DMS79 (cell line): ENCODE data around the gene SHMT2.

Source experiments
- DNase-seq: peaks from one replicate; lab custom pipeline; 2025; lab: John Stamatoyannopoulos, UW

Gene SHMT2

GRCh38 chr12:57227315-57228115, 2.0 kb upstream of the SHMT2 start:
- DNase-seq, result no peak

- no peak for DNase-seq
Observed at GRCh38 chr12:57229046-57229633, 371 bp upstream of the SHMT2 start.

GRCh38 chr12:57230381-57231155, 1.1 kb downstream of the SHMT2 start:
- no peak for DNase-seq

DNA sequence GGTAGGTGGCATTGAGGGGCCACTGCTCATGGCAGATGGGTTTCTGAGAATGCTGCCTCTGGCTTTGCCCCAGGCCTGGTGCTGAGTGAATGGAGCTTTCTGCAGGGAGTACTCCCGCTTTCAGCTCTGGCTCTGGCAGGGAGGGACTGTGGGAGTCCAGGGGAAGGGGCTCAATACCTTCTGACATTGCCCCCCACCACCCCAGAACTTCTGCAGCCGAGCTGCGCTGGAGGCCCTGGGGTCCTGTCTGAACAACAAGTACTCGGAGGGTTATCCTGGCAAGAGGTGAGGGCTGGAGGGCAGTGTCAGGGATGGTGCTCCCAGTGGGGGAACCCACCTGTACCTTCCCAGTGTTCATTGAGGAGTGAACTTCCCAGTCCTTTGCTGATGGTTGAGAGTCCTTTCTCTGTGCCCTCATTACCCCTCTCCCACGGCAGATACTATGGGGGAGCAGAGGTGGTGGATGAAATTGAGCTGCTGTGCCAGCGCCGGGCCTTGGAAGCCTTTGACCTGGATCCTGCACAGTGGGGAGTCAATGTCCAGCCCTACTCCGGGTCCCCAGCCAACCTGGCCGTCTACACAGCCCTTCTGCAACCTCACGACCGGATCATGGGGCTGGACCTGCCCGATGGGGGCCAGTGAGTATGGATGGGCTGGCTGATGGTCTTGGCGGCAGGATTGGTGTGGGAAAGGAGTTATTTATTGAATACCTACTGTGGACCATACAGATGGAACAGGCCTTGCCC, 1.9 kb downstream of the SHMT2 start:
- no peak for DNase-seq

DNA sequence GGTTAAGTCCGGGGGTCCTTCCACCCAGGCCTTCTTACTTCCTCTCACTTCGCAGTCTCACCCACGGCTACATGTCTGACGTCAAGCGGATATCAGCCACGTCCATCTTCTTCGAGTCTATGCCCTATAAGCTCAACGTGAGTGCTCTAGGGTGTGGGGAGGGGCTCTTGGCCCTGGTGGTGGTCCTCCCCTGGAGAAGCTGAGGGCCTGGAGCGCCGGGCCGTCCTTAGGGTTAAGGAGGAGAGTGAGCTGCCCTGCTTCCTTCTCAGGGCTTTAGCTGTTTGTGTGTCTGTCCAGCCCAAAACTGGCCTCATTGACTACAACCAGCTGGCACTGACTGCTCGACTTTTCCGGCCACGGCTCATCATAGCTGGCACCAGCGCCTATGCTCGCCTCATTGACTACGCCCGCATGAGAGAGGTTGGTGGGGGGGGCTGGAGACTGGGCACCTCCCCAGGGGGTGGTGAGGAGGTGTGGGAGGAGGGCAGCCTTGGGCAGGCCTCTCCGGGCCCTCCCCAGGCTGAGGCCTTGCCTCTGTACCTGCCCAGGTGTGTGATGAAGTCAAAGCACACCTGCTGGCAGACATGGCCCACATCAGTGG, 2.7 kb downstream of the SHMT2 start:
- no peak for DNase-seq

GRCh38 chr12:57233357-57234232, 4.1 kb downstream of the SHMT2 start:
- DNase-seq, result no peak

DNA sequence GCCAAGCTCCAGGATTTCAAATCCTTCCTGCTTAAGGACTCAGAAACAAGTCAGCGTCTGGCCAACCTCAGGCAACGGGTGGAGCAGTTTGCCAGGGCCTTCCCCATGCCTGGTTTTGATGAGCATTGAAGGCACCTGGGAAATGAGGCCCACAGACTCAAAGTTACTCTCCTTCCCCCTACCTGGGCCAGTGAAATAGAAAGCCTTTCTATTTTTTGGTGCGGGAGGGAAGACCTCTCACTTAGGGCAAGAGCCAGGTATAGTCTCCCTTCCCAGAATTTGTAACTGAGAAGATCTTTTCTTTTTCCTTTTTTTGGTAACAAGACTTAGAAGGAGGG, 4.7 kb downstream of the SHMT2 start:
- no peak for DNase-seq

- DNase-seq, result no peak
Observed at GRCh38 chr12:57234571-57235016, 5.1 kb downstream of the SHMT2 start.

- DNase-seq, result no peak
Observed at GRCh38 chr12:57235017-57235727, 5.7 kb downstream of the SHMT2 start.

GRCh38 chr12:57235728-57236131, 6.2 kb downstream of the SHMT2 start:
- DNase-seq, result no peak

DNA sequence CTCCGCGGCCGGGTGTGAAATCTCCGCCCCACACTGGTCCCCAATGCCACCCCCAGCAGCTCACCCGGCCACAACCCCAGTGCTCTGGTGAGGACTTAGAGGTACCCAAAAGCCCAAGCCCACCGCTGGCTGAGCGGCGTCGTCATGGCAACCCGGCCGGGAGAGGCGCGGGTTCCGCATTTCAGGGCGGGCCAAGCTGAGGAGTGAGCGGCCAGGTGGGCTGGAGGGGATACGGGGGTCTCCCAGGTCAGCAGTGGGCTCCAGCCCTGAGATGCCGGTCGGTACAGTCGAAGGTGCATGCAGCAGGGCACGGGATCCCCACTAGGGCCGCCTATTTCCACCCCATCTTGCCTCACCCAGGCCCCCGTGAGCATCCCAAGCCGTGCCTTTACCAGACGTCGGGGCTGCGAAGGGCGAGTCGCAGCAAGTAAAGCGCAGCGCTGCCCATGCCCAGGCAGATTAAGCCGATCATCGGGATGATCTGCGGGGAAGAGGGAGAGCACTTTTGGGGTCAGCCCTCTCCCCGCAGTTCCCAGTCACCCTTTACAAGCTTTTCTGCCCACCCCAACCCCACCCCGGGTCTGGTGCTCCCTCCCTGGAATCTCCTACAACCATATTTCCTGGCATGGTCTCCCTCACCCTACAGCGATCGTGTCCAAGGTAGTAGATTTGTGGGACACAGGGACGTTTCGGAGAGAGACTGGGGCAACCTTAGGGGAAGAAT, 6.9 kb downstream of the SHMT2 start:
- no peak for DNase-seq

- DNase-seq, result no peak
Observed at GRCh38 chr12:57236925-57237595, 7.5 kb downstream of the SHMT2 start.

DNA sequence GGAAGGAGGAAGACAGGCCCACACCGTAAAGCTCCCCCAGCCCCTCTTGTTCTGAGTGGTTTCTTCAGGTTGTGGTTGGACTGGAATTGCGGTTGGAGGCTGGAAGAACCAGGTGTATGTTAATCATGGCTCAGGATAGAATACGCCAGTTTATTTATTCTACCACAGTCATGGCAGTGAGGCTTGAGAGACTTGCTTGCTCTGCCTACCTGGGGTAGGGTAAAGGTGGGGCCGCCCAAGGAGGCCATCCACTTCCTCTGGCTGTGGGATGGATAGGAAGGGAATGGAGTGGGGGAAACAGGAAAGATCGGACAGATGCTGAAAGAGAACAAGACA, 8.1 kb downstream of the SHMT2 start:
- peak; percentile 35 for DNase-seq

GRCh38 chr12:57237932-57238853, 8.7 kb downstream of the SHMT2 start:
- DNase-seq, result peak; percentile 24

DNA sequence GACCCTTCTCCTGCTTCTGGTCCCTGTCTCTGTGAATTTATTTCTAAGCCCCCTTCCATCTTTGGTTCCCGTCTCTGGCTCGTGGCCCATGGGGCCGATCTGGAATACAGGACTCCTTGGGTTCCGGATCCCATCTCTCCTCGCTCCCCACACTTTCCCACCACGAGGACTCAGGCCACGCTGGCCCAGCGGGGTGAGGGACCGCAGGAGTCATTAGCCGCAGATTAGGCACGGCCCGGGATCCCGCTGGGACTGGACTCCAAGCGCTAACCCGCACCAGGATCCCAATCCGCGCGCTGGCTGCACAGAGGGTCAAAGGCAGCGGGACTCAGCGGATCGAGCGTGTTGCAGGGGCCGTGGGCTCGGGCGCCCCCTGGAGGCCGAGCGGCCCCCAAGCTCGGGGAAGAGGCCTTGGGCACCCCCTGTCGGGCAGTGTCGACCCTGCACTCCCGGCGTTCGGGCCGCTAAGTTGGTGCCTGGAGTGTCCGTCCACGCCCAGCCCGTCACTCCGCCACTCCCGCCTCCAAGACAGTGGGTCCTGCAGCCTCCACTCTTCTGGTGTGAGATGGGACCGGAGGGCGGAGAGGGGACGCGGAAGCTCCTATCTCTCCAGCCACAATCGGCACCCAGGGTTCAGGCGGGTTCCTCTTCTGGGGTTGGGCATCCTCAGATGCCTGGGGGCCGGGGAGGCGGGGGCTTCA, 9.5 kb downstream of the SHMT2 start:
- peak; percentile 40 for DNase-seq

- DNase-seq, result no peak
Observed at GRCh38 chr12:57239587-57240065, 10.1 kb downstream of the SHMT2 start.
